ENCODE data around the gene AIFM1.

GRCh38 chrX:130165703-130166502 is at the start of gene AIFM1:
- TF ChIP-seq POLR2A (IDR thresholded peaks at IDR 0.05), result peak in 1 of 3 donors; percentile 3
- TF ChIP-seq CTCF (IDR thresholded peaks at IDR 0.05 in 8 of 11, conservative IDR thresholded peaks at IDR 0.05 in 3 of 11), result no peak
